A204.1 (cell line): Measurements from ENCODE around the gene ITSN2.

Experiments
- FAIRE-seq: peaks from 2 replicates; lab custom pipeline; 2012; peaks lifted over from hg19 to GRCh38; lab: Jason Lieb, UNC

The ITSN2 gene

DNA sequence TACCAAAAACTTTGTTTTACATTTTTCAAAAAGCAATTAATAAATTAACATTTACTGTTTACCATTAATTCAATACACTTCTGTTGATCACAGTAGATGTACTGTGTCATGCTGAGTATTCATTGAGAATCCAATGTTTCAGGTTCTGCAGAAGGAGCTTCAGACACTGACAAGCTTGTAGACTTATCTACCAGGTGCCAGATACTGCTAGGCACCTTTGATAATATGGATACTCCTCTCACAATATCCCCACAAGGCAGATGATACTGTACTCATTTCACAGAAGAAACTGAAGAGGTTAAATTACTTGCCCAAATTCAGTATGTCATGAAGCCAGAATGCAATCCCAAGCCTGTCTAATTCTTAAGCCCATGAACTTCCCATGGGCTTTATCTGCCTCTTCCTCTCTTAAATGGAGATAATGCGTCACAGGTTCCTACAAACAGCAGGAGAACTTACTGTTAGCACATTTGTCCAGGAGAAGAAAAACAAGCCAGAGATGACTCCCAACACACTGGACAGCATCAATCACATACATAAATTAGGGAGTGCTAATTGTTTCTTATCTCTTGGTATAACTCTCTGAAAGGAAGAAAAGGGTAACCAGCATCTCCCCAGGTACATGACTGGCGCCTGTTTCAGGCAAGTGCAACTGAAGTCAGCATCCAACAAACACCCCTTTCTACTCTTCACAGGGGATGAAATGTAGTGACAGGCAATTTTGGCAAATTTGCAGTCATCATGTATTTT is 27.4 kb downstream of the ITSN2 start:
- no peak for FAIRE-seq

GRCh38 chr2:24330161-24330560 is 30.2 kb downstream of the ITSN2 start:
- no peak for FAIRE-seq

DNA sequence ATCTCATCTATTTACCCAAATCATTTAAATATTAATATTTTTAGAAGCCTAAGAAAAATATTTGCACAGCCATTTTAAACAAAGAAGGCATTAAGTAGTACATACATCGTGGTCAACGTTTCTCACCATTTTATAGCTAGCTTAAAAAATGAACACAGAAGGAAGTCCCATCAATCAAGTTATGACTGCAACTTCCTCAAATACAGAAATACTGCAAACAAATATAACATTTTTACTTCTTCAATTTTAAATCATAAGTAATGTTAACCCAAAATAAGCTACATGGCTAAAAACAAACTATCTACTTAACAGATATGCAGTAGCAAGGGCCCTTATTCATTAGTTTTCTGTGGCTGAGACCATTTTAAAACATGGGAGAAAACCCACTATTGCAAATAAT is 30.6 kb downstream of the ITSN2 start:
- no peak for FAIRE-seq

GRCh38 chr2:24328010-24328409 is 32.3 kb downstream of the ITSN2 start:
- FAIRE-seq = no peak

- FAIRE-seq = no peak
Observed at GRCh38 chr2:24317491-24317920, 42.8 kb downstream of the ITSN2 start.

GRCh38 chr2:24315669-24316068 is 44.7 kb downstream of the ITSN2 start:
- FAIRE-seq = no peak

GRCh38 chr2:24313744-24314632 is 46.3 kb downstream of the ITSN2 start:
- FAIRE-seq = no peak

DNA sequence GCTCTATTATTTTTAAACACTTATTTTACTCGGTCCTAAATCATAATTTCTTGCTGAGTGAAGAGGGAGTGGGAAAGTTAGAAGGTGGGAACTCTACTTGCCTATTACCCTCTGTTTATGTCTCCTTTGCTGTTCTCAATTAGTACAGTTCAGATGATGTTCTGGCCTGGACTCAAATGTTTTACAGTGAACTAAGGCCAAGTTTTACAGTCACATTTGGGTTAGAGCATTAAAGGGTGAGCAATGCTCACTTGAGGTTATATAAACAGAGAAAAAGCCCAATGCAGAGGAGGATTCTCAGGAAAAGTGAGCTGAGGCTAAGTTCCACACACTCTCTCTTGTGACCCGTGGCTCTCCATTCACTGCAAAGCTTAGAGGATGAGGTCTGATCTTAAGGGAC is 52.4 kb downstream of the ITSN2 start:
- no peak for FAIRE-seq

- FAIRE-seq = no peak
Observed at GRCh38 chr2:24304631-24305030, 55.7 kb downstream of the ITSN2 start.

DNA sequence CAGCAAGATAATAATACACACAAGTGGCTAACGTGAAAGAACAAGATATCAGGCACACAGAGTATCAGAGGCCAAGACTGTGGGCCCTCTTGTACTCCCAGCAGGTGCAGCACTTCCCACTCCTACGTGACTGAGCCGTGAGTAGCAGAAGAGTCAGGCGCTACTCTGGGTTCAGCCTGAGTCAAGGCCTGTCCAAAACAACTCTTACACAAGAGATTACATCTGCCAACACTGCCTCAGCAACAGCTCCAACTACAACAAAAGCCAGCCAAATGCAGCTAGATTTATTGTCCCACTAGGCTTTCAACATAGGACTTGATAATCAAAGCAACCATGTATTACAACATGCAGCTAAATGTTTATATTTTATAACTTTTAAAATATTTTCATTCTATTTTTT is 56.2 kb downstream of the ITSN2 start:
- FAIRE-seq = no peak

- no peak for FAIRE-seq
Observed at GRCh38 chr2:24301599-24301998, 58.7 kb downstream of the ITSN2 start.

DNA sequence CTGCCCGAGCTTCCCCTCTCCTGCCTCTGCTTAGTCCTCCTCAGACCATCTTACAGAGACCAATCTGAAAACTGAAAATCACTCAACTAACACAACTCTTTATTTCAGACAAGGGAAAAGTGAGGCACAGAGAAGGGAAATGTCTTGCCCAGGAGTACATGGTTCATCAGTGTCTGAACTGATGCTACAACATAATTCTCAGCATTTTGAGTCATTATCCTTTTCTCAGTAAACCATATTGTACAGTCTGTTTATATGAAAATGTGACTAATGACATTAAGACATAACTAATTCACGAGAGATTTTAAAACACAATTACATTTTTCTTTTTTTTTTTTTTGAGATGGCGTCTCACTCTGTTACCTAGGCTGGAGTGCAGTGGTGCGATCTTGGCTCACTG is 62.7 kb downstream of the ITSN2 start:
- FAIRE-seq = no peak

DNA sequence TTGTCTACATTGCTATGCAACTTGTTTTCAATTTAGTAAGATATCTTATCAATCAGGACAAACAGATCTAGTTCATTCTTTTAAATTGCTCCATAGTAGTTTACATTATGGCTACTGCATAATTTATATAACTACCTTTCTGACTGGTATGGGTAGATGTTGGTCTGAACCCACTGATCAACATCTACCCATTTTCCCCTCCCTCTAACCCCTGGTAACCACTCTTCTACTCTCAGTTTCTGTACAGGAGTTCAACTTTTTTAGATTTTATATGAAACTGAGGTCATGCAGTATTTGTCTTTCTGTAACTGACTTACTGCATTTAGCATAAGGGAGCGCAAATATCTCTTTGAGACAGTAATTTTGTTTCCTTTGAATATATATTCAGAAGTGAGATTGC is 73.2 kb downstream of the ITSN2 start:
- no peak for FAIRE-seq

DNA sequence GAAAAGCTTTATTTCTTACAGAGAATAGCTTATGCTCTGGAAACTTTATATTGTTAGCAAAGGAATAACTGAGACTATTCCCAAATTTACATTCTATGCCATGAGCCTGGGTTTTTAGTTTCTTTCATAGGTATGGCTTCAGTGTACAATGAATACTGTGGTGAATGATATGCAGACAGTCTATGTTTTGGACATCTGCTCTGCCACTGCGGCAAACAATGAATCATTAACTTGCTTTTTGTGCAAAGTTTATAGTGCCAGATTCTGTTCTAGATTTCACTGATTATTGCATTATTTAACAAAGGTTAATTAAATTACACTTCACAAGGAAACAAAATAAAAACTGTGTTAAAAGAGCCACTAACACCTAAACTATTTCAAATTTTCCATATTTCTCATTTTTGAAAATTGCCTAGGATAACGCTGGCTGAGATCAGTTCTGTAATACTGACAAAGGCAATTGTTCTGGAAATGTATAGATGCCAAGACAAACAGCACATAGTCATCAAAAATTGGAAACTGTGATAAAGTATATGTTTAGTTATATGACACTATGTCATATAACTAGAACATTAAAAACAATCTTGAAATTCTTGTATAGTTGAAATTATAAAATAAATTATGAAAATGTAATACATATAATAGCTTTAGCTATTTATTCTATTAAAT is 74.7 kb downstream of the ITSN2 start:
- peak; percentile 27 for FAIRE-seq

- no peak for FAIRE-seq
Observed at GRCh38 chr2:24280645-24281044, 79.7 kb downstream of the ITSN2 start.

GRCh38 chr2:24280161-24280560 is 80.2 kb downstream of the ITSN2 start:
- FAIRE-seq = no peak

GRCh38 chr2:24276349-24276899 is 83.9 kb downstream of the ITSN2 start:
- FAIRE-seq = no peak

DNA sequence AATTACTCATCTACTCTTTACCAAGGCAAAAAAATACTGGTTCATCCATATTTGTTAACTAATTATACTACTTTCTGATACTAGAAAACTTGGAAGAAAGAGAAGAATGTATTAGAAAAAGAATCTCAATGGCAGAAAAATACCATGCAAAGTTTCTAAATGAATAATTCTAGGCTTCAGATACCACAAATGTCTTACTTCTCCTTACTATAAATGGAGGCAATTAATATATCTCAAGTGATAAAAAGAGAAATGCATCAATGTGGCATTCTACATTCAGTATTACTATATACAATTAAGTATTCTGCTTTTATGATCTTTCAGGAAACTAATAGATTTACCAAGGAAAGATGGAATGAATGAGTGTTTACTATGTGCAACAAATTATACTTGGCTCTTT is 85.5 kb downstream of the ITSN2 start:
- no peak for FAIRE-seq

DNA sequence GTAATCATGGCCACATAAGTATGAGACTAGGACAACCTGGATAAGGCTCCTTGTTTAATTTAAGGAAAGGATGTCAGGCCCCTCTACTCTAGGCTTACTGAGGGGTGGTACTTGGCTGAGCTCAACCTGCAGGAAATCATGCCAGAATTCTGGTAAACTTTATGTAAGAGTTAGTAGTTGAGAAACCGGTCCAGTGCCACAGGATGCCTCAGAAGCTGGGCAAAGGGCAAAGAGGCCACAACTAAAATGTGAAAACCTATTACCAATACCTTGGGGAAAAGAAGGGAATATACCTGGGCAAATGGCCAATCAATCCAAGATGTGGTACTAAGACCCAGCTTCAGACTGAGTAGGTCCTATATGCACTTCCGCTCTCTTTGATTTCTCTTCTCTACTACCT is 86.7 kb downstream of the ITSN2 start:
- FAIRE-seq = no peak

GRCh38 chr2:24272907-24273306 is 87.4 kb downstream of the ITSN2 start:
- no peak for FAIRE-seq

- no peak for FAIRE-seq
Observed at GRCh38 chr2:24272161-24272802, 88.1 kb downstream of the ITSN2 start.

DNA sequence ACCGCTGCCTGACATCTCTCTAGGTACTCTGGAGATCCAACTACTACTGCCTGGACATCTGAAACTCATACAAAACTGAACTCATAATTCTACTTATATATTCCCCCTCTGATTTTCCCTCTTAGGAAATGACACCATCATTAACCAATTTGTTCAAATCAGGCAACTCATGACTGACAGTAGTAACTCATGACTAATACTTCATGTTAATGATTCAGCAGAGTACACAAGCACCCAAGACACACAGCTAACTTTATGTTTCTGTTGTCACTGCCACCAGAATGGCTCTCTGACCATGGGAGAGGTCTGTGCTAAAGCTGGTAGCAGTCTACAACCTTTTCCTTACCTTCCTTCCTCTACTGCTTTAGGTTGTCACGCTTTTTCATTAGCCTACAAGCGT is 91.1 kb downstream of the ITSN2 start:
- no peak for FAIRE-seq
